ENCODE results near the gene ETV7.

GRCh38 chr6:36392621-36393020, 5.2 kb upstream of the ETV7 start:
- TF ChIP-seq, protein P1, sequence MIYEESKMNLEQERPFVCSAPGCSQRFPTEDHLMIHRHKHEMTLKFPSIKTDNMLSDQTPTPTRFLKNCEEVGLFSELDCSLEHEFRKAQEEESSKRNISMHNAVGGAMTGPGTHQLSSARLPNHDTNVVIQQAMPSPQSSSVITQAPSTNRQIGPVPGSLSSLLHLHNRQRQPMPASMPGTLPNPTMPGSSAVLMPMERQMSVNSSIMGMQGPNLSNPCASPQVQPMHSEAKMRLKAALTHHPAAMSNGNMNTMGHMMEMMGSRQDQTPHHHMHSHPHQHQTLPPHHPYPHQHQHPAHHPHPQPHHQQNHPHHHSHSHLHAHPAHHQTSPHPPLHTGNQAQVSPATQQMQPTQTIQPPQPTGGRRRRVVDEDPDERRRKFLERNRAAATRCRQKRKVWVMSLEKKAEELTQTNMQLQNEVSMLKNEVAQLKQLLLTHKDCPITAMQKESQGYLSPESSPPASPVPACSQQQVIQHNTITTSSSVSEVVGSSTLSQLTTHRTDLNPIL (CRISPR knock-in tag; IDR thresholded peaks at IDR 0.05; ENCODE audit: low read depth): no peak
- TF ChIP-seq OSR1 (CRISPR knock-in tag; IDR thresholded peaks at IDR 0.05) (no peak), ZNF565 (CRISPR knock-in tag; conservative IDR thresholded peaks at IDR 0.05; ENCODE audit: low read depth) (no peak), SNAI2 (CRISPR knock-in tag; IDR thresholded peaks at IDR 0.05) (no peak), CSDC2 (CRISPR knock-in tag; IDR thresholded peaks at IDR 0.05) (no peak), TOX (CRISPR knock-in tag; IDR thresholded peaks at IDR 0.05; ENCODE audit: borderline replicate concordance) (no peak), ZNF8 (CRISPR knock-in tag; IDR thresholded peaks at IDR 0.05) (no peak), PATZ1 (CRISPR knock-in tag; IDR thresholded peaks at IDR 0.05; ENCODE audit: borderline replicate concordance) (no peak), ISL1 (CRISPR knock-in tag; IDR thresholded peaks at IDR 0.05) (no peak), ZFP3 (CRISPR knock-in tag; IDR thresholded peaks at IDR 0.05) (no peak)
- TF ChIP-seq, protein P2, sequence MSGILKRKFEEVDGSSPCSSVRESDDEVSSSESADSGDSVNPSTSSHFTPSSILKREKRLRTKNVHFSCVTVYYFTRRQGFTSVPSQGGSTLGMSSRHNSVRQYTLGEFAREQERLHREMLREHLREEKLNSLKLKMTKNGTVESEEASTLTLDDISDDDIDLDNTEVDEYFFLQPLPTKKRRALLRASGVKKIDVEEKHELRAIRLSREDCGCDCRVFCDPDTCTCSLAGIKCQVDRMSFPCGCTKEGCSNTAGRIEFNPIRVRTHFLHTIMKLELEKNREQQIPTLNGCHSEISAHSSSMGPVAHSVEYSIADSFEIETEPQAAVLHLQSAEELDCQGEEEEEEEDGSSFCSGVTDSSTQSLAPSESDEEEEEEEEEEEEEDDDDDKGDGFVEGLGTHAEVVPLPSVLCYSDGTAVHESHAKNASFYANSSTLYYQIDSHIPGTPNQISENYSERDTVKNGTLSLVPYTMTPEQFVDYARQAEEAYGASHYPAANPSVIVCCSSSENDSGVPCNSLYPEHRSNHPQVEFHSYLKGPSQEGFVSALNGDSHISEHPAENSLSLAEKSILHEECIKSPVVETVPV (CRISPR knock-in tag; IDR thresholded peaks at IDR 0.05): no peak
